ENCODE results near the gene MARK4.
A peak's percentile ranks its signal among the peaks of the same experiment; 100 is the strongest.
"Not testable (repeated sequence)": the region's sequence is repeated elsewhere in the genome, so short reads cannot be mapped to it uniquely, and the experiment has no call there.

MARK4 gene

GRCh38 chr19:45307361-45307760, 56.3 kb downstream of the MARK4 start:
- no peak for DNase-seq

- not testable (repeated sequence) for DNase-seq
Measured at GRCh38 chr19:45309322-45309721, 58.3 kb downstream of the MARK4 start.

- no peak for DNase-seq
Measured at GRCh38 chr19:45311621-45312020, 60.5 kb downstream of the MARK4 start.

- not testable (repeated sequence) for DNase-seq
Measured at GRCh38 chr19:45312285-45312684, 61.2 kb downstream of the MARK4 start.

GRCh38 chr19:45314708-45315245, 63.7 kb downstream of the MARK4 start:
- DNase-seq, result no peak

GRCh38 chr19:45315304-45315703, 64.2 kb downstream of the MARK4 start:
- no peak for DNase-seq

- no peak for DNase-seq
Measured at GRCh38 chr19:45320997-45321775, 70.1 kb downstream of the MARK4 start.

- no peak for DNase-seq
Measured at GRCh38 chr19:45321848-45322247, 70.8 kb downstream of the MARK4 start.

GRCh38 chr19:45322311-45322710, 71.2 kb downstream of the MARK4 start:
- DNase-seq, result no peak

GRCh38 chr19:45322744-45323281, 71.7 kb downstream of the MARK4 start, which contains the start of gene CKM:
Gene CKM (minus strand): TSS chr19:45322875. CDS start chr19:45319713, 3,162 bp downstream.
- DNase-seq, result no peak

GRCh38 chr19:45323671-45324081, 72.6 kb downstream of the MARK4 start:
- DNase-seq, result no peak

- DNase-seq, result no peak
Measured at GRCh38 chr19:45324349-45324907, 73.4 kb downstream of the MARK4 start.

GRCh38 chr19:45327404-45328143, 76.5 kb downstream of the MARK4 start:
- no peak for DNase-seq

GRCh38 chr19:45331411-45331810, 80.3 kb downstream of the MARK4 start:
- no peak for DNase-seq

- no peak for DNase-seq
Measured at GRCh38 chr19:45333609-45334303, 82.7 kb downstream of the MARK4 start.

GRCh38 chr19:45334881-45335280, 83.8 kb downstream of the MARK4 start:
- DNase-seq, result not testable (repeated sequence)

- DNase-seq, result no peak
Measured at GRCh38 chr19:45336696-45337251, 85.7 kb downstream of the MARK4 start.

GRCh38 chr19:45339629-45340028, 88.6 kb downstream of the MARK4 start:
- no peak for DNase-seq

- peak; percentile 19 for DNase-seq
Measured at GRCh38 chr19:45340232-45340898, 89.3 kb downstream of the MARK4 start, which contains the start of gene KLC3. Gene KLC3 (plus strand): TSS chr19:45340750. CDS start chr19:45345542, 4,792 bp downstream.

- no peak for DNase-seq
Measured at GRCh38 chr19:45340899-45341453, 89.9 kb downstream of the MARK4 start.

GRCh38 chr19:45342911-45343310, 91.8 kb downstream of the MARK4 start:
- DNase-seq, result no peak
